HG03064 (cell line): ENCODE data around the gene ARID1B.

Experiments used
- ATAC-seq: cut with Tn5 transposase; IDR thresholded peaks from one replicate; pipeline ENCODE4 v1.9.1; 2021; ENCODE audit warnings: low read depth; ENCODE audit not compliant: unreplicated experiment

Gene ARID1B

DNA sequence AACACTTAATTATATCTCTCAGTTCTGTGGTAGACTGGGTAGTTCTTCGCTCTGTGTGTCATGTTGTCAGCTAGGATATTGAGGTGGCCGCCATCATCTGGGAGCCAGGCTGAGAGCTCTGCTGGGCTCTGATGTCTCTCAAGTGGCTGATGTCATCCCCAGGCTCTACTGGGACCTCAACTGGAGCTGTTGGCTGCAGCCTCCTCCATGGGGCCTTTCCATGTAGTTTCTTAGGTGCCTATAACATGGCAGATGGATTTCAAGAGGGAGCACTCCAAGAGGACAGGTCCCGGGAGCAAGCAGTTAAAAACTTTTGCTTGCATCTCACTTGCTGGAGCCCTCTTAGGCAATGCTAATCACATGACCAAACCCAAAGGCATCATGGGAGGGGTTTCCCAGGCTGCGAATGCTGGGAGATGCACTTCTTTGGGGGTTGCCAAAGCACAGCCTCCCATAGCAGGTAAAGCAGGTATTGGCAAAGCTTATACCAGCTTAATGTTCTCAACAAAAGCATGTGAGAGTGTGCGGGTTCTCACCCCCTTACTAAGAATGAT lies 416.3 kb downstream of the ARID1B start:
- ATAC-seq, result no peak

DNA sequence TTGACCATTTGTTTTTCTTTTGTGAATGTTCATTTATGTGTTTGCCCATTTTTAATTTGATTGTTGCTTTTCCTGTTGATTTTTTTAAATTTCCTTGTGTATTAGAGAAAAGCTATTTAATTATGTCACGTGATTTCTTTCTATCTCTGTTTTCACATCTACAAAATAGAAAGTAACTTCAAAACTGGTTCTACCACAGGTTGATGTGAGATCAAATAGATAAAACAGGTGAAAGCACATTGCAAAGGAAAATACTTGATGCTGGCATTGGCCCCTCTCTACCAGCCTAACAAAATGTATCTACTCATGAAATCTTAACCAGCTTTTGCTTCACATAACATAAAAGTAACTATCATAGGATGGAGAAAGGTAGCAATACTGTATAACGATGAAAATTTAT lies 416.9 kb downstream of the ARID1B start:
- ATAC-seq, result no peak

DNA sequence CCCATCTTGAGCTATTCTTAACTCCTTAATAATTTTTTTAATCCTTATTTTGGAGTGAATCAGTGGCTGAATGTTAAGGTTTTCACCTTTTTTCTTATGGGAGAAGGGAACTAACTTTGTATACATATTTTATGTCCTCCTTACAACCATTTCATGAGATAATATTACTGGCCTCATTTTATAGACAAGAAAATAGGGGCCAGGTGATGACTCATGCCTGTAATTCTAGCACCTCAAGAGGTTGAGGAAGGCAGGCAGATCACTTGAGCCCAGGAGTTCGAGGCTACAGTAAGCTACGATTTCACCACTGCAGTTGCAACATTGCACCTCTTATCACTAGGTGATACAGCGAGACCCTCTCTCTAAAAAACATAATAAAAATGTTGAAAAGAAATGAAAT lies 417.5 kb downstream of the ARID1B start:
- no peak for ATAC-seq

DNA sequence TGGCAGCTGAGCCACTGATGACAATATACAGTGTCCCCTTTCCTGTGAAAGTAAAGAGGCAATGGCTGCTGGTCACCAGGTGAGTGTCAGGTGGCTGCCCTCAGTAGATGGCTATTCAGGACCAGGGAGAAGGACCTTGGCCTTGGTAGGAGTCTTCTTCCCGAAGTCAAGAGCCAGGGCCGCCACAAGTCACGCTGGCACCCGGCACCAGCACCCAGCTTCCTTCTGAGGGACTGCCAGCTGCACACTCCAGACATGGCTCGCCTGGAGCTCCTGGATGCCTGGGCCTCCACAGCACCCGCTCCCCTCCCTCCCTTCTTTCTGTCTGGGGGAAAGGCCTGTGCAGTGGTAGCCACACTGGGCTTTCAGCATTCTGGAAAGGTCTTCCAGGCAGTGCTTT lies 419.2 kb downstream of the ARID1B start:
- no peak for ATAC-seq

DNA sequence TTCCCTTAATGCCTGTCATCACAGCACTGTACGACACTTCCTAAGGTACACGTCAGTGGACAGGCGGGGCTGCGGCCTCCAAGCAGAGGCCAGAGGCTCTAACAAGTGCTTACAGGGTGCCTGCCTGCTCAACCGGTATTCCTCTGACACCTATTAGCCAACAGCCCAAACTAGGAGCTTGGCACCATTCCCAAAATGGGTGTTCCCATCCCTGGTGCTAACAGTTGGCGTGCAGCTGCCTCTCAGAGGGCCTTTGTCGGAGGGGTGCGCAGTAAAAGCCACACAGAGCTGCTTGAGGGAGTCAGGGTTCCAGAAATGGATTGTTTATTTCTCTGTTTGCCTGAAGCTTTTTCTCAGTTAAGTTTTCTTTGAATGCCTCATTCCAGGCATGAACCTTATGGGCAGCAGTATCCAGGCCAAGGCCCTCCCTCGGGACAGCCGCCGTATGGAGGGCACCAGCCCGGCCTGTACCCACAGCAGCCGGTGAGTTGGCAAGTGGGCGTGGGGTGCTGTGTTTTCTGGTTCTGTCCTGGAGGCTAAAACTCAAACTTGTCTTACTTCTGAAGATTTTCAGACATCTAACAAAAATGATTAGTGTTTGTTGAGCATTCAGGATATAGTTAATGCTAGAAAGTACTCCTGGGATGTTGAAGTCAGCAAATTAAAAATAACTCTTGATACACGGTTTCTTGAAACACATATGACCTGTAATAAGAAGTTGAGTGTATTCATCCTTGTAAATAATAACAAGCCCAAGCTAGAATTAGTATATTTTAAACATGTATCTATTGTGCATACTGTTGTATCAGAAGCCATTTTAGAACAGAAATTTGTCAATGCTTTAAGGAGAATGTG lies 421.5 kb downstream of the ARID1B start:
- no peak for ATAC-seq

DNA sequence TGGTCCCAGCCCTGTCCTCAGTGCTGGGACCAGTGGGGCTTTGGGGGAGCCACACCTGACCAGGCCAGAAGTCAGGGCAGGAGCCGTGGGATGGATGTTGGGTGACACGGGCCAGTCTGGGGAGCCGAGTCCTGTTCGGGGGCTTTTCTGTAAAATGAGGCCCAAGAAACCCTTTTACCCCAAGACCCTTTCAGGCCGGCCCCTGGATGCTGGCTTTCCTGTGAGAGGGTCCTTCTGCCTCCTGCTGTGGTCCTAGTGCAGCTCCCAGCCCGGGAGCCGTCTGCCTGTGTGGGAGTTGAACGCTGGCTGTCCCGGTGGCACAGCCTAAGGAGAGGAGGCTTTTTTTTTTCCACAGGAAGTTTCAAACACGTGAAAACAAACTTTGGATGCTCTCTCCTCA lies 422.9 kb downstream of the ARID1B start:
- no peak for ATAC-seq

DNA sequence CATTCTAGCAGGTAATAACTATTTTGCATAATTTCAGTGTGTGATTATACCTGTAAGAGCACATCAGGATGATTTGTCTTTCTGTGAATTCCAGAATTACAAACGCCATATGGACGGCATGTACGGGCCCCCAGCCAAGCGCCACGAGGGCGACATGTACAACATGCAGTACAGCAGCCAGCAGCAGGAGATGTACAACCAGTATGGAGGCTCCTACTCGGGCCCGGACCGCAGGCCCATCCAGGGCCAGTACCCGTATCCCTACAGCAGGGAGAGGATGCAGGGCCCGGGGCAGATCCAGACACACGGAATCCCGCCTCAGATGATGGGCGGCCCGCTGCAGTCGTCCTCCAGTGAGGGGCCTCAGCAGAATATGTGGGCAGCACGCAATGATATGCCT lies 423.4 kb downstream of the ARID1B start:
- no peak for ATAC-seq

DNA sequence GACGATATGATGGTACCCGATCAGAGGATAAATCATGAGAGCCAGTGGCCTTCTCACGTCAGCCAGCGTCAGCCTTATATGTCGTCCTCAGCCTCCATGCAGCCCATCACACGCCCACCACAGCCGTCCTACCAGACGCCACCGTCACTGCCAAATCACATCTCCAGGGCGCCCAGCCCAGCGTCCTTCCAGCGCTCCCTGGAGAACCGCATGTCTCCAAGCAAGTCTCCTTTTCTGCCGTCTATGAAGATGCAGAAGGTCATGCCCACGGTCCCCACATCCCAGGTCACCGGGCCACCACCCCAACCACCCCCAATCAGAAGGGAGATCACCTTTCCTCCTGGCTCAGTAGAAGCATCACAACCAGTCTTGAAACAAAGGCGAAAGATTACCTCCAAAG lies 423.9 kb downstream of the ARID1B start:
- ATAC-seq, result no peak

DNA sequence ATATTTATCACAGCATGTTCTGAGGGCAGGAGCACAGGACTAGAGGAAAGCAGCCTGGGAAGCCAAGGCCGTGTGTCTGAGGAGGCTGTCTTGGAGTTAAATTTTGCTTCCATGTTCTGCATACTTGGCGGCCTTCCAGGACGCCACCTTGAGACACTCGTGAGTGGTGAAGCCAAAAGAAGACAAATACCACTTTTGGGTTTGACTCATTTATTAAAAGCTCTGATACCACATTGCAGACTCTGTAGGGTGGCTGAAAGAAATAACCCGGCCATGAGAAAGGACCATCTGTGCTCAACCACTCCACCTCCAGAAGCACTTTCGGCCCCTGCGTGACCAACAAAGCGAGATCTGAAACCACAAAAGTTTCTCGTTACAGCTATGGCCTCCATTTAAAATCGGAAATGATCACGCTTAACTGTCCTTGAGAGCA lies 426.1 kb downstream of the ARID1B start:
- peak; percentile 55 for ATAC-seq

DNA sequence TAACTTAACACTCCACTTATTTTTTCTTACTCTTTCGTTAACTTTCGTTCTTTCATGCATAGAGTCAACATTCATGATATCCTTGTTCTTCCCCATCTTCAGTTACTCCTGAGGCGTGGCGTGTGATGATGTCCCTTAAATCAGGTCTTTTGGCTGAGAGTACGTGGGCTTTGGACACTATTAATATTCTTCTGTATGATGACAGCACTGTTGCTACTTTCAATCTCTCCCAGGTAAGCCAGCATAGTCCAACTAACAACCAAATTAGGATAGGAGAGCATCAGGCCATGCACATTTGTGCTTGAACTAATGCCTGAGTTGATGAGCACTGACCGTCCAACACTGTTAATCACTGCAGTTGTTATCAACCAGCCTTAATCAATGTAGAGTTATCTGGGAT lies 426.6 kb downstream of the ARID1B start:
- no peak for ATAC-seq

DNA sequence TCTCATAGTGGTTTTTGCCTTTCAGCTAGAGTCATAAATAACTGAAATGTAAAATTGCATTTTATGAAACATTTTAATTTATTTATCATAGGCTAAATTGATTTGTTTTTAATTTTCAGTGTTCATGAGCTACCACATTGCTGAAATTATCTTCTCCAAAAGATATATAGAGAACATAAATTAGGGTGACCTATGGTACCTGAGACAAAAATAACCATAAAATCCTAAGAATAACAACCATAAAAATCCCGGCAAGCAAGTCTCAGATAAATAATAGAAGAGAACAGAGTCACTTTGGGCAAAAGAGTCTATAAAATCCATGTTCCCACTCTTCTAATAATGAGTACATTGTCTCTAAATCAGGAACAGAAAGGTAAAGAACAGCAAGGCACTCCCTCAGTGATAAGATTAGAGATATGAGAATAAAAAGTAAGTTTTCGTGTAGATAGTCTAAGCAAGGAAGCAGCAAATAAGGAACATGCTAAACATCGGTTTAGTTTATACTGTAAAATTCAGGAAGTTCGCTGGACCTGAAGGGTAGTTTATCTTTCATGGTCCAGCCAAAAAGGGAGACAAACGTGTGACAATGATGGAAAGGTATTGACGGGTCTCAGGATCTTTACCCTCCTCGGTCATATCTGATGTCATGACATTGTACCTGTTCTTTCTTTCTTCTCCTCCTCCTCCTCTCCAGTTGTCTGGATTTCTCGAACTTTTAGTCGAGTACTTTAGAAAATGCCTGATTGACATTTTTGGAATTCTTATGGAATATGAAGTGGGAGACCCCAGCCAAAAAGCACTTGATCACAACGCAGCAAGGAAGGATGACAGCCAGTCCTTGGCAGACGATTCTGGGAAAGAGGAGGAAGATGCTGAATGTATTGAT lies 428.5 kb downstream of the ARID1B start:
- no peak for ATAC-seq

DNA sequence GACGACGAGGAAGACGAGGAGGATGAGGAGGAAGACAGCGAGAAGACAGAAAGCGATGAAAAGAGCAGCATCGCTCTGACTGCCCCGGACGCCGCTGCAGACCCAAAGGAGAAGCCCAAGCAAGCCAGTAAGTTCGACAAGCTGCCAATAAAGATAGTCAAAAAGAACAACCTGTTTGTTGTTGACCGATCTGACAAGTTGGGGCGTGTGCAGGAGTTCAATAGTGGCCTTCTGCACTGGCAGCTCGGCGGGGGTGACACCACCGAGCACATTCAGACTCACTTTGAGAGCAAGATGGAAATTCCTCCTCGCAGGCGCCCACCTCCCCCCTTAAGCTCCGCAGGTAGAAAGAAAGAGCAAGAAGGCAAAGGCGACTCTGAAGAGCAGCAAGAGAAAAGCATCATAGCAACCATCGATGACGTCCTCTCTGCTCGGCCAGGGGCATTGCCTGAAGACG lies 429.2 kb downstream of the ARID1B start:
- ATAC-seq, result no peak

DNA sequence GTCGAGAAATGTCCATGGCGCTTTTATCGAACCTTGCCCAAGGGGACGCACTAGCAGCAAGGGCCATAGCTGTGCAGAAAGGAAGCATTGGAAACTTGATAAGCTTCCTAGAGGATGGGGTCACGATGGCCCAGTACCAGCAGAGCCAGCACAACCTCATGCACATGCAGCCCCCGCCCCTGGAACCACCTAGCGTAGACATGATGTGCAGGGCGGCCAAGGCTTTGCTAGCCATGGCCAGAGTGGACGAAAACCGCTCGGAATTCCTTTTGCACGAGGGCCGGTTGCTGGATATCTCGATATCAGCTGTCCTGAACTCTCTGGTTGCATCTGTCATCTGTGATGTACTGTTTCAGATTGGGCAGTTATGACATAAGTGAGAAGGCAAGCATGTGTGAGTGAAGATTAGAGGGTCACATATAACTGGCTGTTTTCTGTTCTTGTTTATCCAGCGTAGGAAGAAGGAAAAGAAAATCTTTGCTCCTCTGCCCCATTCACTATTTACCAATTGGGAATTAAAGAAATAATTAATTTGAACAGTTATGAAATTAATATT lies 430.4 kb downstream of the ARID1B start:
- ATAC-seq, result no peak

DNA sequence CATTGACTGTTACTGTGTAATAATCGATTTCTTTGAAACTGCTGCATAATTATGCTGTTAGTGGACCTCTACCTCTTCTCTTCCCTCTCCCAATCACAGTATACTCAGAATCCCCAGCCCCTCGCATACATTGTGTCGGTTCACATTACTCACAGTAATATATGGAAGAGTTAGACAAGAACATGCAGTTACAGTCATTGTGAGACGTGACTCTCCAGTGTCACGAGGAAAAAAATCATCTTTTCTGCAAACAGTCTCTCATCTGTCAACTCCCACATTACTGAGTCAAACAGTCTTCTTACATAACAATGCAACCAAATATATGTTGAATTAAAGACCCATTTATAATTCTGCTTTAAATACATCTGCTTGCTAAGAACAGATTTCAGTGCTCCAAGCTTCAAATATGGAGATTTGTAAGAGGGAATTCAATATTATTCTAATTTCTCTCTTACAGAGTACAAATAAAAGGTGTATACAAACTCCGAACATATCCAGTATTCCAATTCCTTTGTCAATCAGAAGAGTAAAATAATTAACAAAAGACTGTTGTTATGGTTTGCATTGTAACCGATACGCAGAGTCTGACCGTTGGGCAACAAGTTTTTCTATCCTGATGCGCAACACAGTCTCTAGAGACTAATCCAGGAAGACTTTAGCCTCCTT lies 432.8 kb downstream of the ARID1B start:
- ATAC-seq, result no peak

DNA sequence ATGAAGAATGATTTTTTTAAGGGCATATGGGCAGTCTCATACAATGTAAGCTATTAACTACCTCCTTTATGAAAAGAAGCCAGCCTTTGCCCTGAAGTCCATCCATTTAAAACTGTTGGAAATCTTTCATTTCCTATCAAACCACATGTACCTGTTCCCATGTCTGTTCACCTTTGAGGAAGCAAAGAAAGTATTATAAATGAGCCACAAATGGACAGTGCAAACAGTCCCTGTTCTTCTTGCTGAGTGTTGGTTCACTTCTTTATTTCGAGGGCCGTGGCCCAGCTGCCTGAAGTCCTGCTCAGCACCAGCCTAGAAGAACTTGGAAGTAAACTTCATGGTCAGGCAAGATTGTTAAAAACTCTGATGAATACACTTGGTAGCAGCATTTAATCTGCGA lies 433.8 kb downstream of the ARID1B start:
- no peak for ATAC-seq

DNA sequence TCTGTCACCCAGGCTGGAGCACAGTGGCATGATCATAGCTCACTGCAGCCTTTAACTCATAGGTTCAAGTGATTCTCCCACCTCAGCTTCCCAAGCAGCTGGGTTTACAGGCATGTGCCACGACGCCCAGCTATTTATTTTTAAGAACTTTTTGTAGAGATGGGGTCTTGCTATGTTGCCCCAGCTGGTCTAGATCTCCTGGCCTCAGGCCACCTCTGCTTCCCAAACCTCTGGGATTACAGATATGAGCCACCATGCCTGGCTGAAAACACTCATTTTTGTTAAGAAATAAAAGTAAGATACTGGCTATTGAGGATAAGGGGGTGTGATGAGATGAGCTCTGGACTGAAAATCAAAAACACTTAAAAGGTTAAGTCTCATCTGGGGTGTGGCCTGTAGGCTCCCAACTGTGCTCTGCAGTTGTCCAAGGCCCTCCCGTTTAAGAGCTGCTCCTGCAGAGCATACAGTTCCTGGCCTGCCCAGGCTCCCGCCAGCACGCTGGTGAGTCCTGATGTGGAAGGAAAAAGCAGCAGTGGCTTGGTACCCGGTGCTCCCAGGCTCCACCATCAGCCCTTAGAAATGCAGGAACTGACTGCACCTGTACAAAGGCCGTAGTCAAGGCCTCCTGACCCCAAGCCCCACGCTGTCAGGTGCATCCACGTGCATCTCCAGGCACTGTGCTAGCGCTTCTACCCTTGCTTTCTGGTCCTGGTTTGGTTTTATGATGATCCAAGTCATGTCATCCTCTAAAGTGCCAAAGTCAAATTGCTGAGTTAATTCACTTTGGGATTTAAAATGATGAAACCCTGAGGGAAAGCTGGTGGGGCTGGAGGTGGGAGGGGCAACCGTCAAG lies 434.7 kb downstream of the ARID1B start:
- ATAC-seq, result no peak

DNA sequence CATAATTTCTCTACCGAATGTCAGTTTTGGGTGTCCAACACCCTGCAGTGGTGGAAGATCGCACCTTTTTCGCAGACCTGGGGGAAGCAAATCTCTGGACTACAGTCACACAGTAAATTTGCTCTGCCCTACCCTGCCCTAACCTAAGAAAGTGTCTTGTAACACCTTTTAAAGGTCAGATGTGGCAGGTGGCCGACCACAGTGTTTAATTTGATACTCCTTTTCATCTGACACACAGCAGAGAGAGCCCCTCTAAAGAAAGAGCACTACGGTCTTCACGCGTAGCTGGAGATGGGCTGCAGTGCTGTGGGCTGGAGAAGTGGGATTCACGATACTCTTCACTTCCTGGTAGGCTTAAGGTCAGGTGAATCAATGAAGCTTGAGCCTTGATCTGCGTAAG lies 436.2 kb downstream of the ARID1B start:
- ATAC-seq, result no peak

DNA sequence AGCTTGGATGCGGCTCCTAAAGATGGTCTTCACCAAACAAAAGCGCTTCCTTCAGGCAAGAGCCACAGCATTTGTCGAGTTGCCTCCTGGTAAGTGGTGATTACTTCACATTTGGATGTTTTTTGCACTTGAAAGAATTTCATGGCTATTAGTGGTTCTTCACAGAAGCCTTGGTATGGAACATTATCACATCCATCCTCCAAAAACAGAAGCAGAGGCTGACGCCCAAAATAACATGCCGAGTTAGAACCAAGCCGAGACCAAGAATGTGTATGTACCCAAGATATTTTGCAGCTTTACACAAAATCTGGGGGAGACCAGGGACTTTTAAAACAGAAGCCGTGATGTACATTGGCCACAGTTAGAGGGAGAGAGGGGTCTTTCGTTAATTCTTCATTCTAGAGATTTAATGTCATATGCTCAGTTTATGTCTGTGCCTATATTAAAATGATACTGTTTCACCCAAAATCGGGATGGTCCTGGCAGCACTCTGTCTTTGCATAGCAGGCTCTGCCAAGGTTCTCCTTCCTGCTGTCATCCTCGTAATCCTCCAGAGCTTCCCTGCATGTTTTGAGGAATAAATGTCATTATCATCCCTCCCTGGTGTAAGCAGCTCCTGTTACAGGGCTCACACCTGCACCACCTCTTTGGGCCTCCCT lies 436.9 kb downstream of the ARID1B start:
- ATAC-seq, result no peak

DNA sequence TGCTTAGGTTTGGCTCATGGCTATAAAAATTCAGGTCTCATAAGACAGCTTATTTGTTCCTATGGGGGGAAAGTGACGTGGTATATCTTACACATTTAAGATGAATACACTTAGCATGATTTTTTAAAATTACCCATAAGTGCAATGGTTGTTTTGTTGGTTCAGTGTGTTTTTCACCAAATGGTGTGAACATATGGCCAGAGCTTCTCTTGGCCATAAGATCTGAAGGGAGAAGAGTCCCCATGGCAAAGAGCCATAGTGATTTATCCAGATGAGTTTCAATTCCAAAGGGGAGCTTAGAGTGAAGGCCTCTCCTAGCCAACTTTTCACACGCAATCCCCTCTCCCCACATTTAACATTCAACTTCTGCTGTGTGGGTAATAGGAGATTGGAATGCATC lies 438.5 kb downstream of the ARID1B start:
- no peak for ATAC-seq
